HepG2 (cell line): Measurements from ENCODE around the gene GDF9. TPM values are rescaled to one million over a fixed set of nuclear protein-coding genes. Genes with fewer than 3 reads are reported as not detected.

ENCODE experiments used
- ASH2L ChIP-seq: fragments of 300-600, 200-600 bp; sonication (generic); IDR thresholded peaks from 2 replicates; pipeline ENCODE4 v1.7.0; 2017; ENCODE audit warnings: low read depth, mild to moderate bottlenecking, moderate library complexity, mixed read lengths, low read length; ENCODE audit not compliant: insufficient read length
- CCDC6 ChIP-seq: sonication (generic); formaldehyde crosslinking; IDR thresholded peaks from 2 replicates; pipeline ENCODE4 v1.8.1; 2022; ENCODE audit warnings: mild to moderate bottlenecking, missing genetic modification reagents, moderate library complexity
- CREB1 ChIP-seq, 2 experiments: fragments of 450-650 bp in 1 of 2; IDR thresholded peaks; 2 replicates each; pipeline ENCODE4 v1.6.1; 2016 to 2017; ENCODE audit warnings: control low read depth in 1 of 2, mild to moderate bottlenecking in 1 of 2, missing compliant biosample characterization in 1 of 2, missing genetic modification characterization in 1 of 2
- LCORL ChIP-seq, 2 experiments: fragments of 450-650 bp in 1 of 2; sonication (generic) in 1 of 2; formaldehyde crosslinking in 1 of 2; IDR thresholded peaks; 2 replicates each; pipeline versions ENCODE4 v1.5.0 to v1.6.1; 2017 to 2020; ENCODE audit warnings: antibody characterized with exemption in 1 of 2, missing genetic modification reagents in 1 of 2
- MIER3 ChIP-seq: IDR thresholded peaks from 2 replicates; pipeline ENCODE4 v1.6.1; 2016; ENCODE audit warnings: missing compliant biosample characterization, borderline replicate concordance
- ONECUT2 ChIP-seq: sonication (generic); formaldehyde crosslinking; IDR thresholded peaks from 2 replicates; pipeline ENCODE4 v1.4.0; 2020; ENCODE audit warnings: missing genetic modification reagents
- PHF5A ChIP-seq: IDR thresholded peaks from one replicate; pipeline ENCODE4 v1.6.1; 2018; ENCODE audit warnings: low read depth, missing genetic modification reagents; ENCODE audit not compliant: unreplicated experiment
- REL ChIP-seq: sonication (generic); formaldehyde crosslinking; conservative IDR thresholded peaks from 2 replicates; pipeline ENCODE4 v1.8.0; 2022; ENCODE audit warnings: mild to moderate bottlenecking, missing genetic modification reagents, moderate library complexity
- TBL1XR1 ChIP-seq: fragments of 150-350 bp; IDR thresholded peaks from 2 replicates; pipeline ENCODE4 v1.6.1; 2014; ENCODE audit warnings: borderline replicate concordance, low read length; ENCODE audit not compliant: partially characterized antibody
- ZBTB7A ChIP-seq: sonication (generic); formaldehyde crosslinking; IDR thresholded peaks from 2 replicates; pipeline ENCODE4 v1.8.0; 2022; ENCODE audit warnings: mild to moderate bottlenecking, missing genetic modification reagents
- ZNF230 ChIP-seq: sonication (generic); formaldehyde crosslinking; IDR thresholded peaks from 2 replicates; pipeline ENCODE4 v1.4.0; 2020; ENCODE audit warnings: mild to moderate bottlenecking, missing genetic modification reagents
- ZNF234 ChIP-seq: sonication (generic); formaldehyde crosslinking; conservative IDR thresholded peaks from 2 replicates; pipeline ENCODE4 v1.5.1; 2020; ENCODE audit warnings: mild to moderate bottlenecking, missing genetic modification reagents
- ZNF292 ChIP-seq: sonication (generic); formaldehyde crosslinking; IDR thresholded peaks from 2 replicates; pipeline ENCODE4 v1.8.1; 2022; ENCODE audit warnings: mild to moderate bottlenecking, low read depth, missing genetic modification reagents, borderline replicate concordance
- ZNF441 ChIP-seq: sonication (generic); formaldehyde crosslinking; IDR thresholded peaks from 2 replicates; pipeline ENCODE4 v1.7.0; 2021; ENCODE audit warnings: missing genetic modification reagents, borderline replicate concordance
- ZNF569 ChIP-seq: sonication (generic); formaldehyde crosslinking; IDR thresholded peaks from 2 replicates; pipeline ENCODE4 v1.5.0; 2020; ENCODE audit warnings: mild to moderate bottlenecking, missing genetic modification reagents, moderate library complexity, borderline replicate concordance
- ZNF577 ChIP-seq: sonication (generic); formaldehyde crosslinking; IDR thresholded peaks from 2 replicates; pipeline ENCODE4 v1.4.0; 2020; ENCODE audit warnings: mild to moderate bottlenecking, low read depth, missing genetic modification reagents, borderline replicate concordance
- polyA plus RNA-seq, 8 experiments: library from polyadenylated mRNA; depleted of rRNA in 3 of 8; stranded (reverse) in 7 of 8; unstranded in 1 of 8; fragments of >200 nt; fragmentation: Illumina TruSeq in 4 of 8; extraction: Trizol in 4 of 8; gene quantifications; 2 replicates each; pipeline versions ENCODE4 v1.2.1 to v1.2.3, GENCODE V29; 2011 to 2016; ENCODE audit warnings: low read depth in 4 of 8, missing spikeins in 1 of 8, mixed read lengths in 1 of 8; ENCODE audit not compliant: insufficient read depth in 1 of 8
- total RNA-seq, 5 experiments: library from RNA; depleted of rRNA; stranded (reverse); fragments of >200 nt; fragmentation: Illumina TruSeq; extraction: Trizol; gene quantifications; 2 replicates each; pipeline ENCODE4 v1.2.3, GENCODE V29; 2016; ENCODE audit warnings: low read depth in 1 of 5
- TF ChIP-seq, protein P1 (sequence below): IDR thresholded peaks from 2 replicates; pipeline ENCODE4 v1.6.1; 2018; ENCODE audit warnings: missing genetic modification reagents
- TF ChIP-seq, protein P2 (sequence below): IDR thresholded peaks from 2 replicates; pipeline ENCODE4 v1.6.1; 2016; ENCODE audit warnings: low read depth, control low read depth
- TF ChIP-seq, protein P3 (sequence below): sonication (generic); formaldehyde crosslinking; IDR thresholded peaks from 2 replicates; pipeline ENCODE4 v1.8.1; 2023; ENCODE audit warnings: missing genetic modification reagents, mild to moderate bottlenecking, borderline replicate concordance
- TF ChIP-seq, protein P4 (sequence below): sonication (generic); formaldehyde crosslinking; IDR thresholded peaks from 2 replicates; pipeline ENCODE4 v1.8.0; 2022; ENCODE audit warnings: mild to moderate bottlenecking, missing genetic modification reagents; ENCODE audit not compliant: insufficient replicate concordance
- TF ChIP-seq, protein P5 (sequence below): sonication (generic); formaldehyde crosslinking; IDR thresholded peaks from 2 replicates; pipeline ENCODE4 v1.8.1; 2023; ENCODE audit warnings: mild to moderate bottlenecking, missing genetic modification reagents

GDF9 gene
- total and polyA plus RNA-seq, 2 of the 13 experiments (the other 11 are each of a cell fraction or from before 2014, with no cell fraction given): 0.33 to 0.38 TPM

DNA sequence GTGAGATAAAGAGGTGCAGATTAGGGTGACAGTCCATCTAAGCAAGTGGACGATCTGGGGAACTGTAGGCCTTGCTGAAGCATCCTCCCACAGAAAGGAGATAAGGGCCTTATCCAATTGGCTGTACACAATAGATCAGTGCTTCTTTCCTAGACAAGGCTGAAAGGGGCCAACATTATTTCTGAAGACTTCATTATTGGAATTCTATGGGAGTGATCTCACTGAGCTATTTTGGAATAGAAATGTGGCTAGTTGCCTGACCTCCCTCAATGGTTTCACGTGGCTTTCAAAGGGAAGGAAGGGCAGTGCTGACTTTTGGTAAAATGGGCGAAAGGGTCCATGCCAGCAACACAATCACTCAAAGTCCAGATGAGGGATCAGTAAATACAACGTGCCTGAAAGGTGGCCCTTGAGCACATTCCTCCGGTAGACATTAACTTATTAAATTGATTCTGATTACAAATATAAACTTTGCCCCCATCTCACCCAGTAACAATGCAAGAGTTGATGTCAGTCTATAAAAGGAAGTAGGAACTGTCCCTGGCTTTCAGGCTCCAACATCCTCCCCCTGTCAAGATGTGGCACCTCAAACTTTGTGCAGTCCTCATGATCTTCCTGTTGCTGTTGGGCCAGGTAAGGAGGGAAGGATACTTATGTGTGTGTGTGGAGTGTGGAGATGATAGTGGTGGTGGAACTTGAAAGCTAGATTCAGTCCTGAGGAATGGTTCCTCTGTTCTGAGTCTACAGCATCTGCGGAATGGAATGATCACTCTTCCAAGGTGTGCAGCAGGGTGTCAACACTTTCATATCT, 7.1 kb upstream of the GDF9 start, which contains the start of gene LEAP2 (continued):
- TF ChIP-seq, protein P1, sequence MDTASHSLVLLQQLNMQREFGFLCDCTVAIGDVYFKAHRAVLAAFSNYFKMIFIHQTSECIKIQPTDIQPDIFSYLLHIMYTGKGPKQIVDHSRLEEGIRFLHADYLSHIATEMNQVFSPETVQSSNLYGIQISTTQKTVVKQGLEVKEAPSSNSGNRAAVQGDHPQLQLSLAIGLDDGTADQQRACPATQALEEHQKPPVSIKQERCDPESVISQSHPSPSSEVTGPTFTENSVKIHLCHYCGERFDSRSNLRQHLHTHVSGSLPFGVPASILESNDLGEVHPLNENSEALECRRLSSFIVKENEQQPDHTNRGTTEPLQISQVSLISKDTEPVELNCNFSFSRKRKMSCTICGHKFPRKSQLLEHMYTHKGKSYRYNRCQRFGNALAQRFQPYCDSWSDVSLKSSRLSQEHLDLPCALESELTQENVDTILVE (CRISPR knock-in tag): peak; percentile 49; the same call in 1 of the 2 replicates
- TF ChIP-seq ZNF569 (CRISPR knock-in tag) (no peak), LCORL (IDR thresholded peaks at IDR 0.05) (peak; percentile 70), LCORL (CRISPR knock-in tag; IDR thresholded peaks at IDR 0.05) (peak; percentile 94), ZNF577 (CRISPR knock-in tag) (0 out of 2 replicates have a peak, but pooled peaks have one; percentile 47), ZNF230 (peak; percentile 20; the same call in 1 of the 2 replicates), ZBTB7A (CRISPR knock-in tag) (peak; percentile 68; the same call in 1 of the 2 replicates), MIER3 (CRISPR knock-in tag) (peak; percentile 60; the same call in 1 of the 2 replicates), ZNF292 (CRISPR knock-in tag) (0 out of 2 replicates have a peak, but pooled peaks have one; percentile 16), PHF5A (peak; percentile 29), CCDC6 (CRISPR knock-in tag) (peak; percentile 50; the same call in 1 of the 2 replicates), ONECUT2 (CRISPR knock-in tag) (0 out of 2 replicates have a peak, but pooled peaks have one; percentile 30), REL (CRISPR knock-in tag) (no peak), ZNF441 (CRISPR knock-in tag) (0 out of 2 replicates have a peak, but pooled peaks have one; percentile 66), ZNF234 (CRISPR knock-in tag) (0 out of 2 replicates have a peak, but pooled peaks have one; percentile 62), TBL1XR1 (peak; percentile 43), ASH2L (peak; percentile 93), CREB1 (IDR thresholded peaks at IDR 0.05) (no peak), CREB1 (CRISPR knock-in tag; IDR thresholded peaks at IDR 0.05) (peak; percentile 80)
- TF ChIP-seq, protein P2, sequence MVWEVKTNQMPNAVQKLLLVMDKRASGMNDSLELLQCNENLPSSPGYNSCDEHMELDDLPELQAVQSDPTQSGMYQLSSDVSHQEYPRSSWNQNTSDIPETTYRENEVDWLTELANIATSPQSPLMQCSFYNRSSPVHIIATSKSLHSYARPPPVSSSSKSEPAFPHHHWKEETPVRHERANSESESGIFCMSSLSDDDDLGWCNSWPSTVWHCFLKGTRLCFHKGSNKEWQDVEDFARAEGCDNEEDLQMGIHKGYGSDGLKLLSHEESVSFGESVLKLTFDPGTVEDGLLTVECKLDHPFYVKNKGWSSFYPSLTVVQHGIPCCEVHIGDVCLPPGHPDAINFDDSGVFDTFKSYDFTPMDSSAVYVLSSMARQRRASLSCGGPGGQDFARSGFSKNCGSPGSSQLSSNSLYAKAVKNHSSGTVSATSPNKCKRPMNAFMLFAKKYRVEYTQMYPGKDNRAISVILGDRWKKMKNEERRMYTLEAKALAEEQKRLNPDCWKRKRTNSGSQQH: no peak; the same call in 1 of the 2 replicates
- TF ChIP-seq, protein P3, sequence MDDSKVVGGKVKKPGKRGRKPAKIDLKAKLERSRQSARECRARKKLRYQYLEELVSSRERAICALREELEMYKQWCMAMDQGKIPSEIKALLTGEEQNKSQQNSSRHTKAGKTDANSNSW (CRISPR knock-in tag): no peak
- TF ChIP-seq, protein P4, sequence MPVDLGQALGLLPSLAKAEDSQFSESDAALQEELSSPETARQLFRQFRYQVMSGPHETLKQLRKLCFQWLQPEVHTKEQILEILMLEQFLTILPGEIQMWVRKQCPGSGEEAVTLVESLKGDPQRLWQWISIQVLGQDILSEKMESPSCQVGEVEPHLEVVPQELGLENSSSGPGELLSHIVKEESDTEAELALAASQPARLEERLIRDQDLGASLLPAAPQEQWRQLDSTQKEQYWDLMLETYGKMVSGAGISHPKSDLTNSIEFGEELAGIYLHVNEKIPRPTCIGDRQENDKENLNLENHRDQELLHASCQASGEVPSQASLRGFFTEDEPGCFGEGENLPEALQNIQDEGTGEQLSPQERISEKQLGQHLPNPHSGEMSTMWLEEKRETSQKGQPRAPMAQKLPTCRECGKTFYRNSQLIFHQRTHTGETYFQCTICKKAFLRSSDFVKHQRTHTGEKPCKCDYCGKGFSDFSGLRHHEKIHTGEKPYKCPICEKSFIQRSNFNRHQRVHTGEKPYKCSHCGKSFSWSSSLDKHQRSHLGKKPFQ: peak; percentile 36
- TF ChIP-seq, protein P5, sequence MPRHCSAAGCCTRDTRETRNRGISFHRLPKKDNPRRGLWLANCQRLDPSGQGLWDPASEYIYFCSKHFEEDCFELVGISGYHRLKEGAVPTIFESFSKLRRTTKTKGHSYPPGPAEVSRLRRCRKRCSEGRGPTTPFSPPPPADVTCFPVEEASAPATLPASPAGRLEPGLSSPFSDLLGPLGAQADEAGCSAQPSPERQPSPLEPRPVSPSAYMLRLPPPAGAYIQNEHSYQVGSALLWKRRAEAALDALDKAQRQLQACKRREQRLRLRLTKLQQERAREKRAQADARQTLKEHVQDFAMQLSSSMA (CRISPR knock-in tag): peak; percentile 72; the same call in 1 of the 2 replicates
